Stimulated activated CD4-positive, alpha-beta T cell treated with anti-CD3 and anti-CD28 coated beads, TNF-alpha, amount 100 ng/mL, for 24 hours (primary cell): ENCODE measurements around the gene IMMP2L.
"Not testable (repeated sequence)": the region's sequence is repeated elsewhere in the genome, so short reads cannot be mapped to it uniquely, and the experiment has no call there.

ENCODE experiments used
- DNase-seq, 3 experiments: peaks; one replicate each; pipeline ENCODE4 v3.0.0-alpha.2; 2020; ENCODE audit warnings: low read depth in 3 of 3

The IMMP2L gene

DNA sequence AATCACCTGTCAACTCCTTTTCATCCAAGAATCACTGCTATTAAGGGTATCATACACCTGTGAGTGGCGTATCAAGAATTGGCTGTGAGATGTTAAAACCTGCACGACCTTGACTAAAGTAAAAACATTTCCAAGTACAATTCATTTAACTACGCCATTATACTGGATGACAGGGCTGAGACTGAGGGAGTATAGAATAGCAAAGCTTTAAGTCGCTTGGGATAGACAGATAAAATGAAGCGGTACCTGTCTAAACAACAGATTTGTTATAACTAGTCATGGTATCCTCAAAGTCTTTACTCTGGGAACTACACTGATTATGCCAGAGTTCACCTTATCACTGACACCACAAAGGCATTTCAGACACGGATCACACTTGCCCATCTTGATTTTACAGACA lies 837.5 kb downstream of the IMMP2L start:
- DNase-seq, result no peak

DNA sequence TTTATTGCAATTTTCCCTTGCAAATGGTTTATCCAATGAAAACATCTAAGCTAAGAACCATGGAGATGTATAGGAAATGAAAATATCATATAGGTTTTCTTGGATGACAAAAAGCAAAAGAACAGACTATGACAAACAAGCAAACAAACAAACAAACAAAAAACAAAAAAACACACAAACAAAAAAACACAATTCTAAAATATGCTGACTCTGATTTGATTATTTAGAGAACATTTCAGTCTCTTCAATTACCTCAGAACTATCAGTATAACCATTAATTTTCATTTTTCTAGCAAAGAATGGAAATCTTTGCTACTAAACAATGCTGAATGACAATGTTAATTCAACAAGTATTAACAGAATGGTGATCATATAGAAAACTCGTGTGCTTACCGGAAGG lies 840.9 kb downstream of the IMMP2L start:
- no peak for DNase-seq

DNA sequence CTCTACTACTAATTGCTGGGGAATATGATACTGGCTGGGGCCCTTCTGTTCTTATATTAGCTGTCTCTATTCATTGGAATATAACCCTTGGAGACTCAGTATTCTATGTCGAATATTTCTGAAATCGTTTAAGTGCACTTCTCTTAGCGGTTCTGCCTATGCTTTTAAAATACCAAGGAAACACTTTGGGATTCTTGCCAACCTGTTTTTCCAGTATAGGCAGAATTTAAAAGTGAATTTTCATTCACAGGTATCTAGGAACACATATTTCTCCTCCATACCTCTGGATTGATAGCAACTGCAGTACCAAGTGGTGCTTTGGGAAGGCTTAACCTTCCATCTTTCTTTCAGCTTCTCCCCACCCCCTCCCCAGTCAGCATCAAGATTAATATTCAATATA lies 841.7 kb downstream of the IMMP2L start:
- no peak for DNase-seq

DNA sequence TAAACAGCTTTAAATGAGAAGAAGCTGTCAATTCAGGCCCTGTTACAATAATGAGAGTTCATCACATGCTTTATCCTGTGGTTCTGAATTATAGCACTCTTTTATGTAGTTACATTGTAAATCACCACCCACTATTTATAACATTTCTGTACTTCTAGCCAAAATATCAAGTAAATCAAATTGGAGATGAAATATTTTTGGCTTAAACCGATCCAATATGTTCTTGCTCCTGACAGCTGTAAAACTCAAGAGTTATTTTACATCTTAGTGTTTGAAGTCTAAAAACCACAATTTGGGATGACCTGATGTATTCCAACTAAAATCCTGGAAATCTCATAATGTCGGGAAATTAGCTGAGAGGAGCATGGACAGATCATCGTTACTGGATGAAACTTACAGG lies 842.6 kb downstream of the IMMP2L start:
- no peak for DNase-seq

DNA sequence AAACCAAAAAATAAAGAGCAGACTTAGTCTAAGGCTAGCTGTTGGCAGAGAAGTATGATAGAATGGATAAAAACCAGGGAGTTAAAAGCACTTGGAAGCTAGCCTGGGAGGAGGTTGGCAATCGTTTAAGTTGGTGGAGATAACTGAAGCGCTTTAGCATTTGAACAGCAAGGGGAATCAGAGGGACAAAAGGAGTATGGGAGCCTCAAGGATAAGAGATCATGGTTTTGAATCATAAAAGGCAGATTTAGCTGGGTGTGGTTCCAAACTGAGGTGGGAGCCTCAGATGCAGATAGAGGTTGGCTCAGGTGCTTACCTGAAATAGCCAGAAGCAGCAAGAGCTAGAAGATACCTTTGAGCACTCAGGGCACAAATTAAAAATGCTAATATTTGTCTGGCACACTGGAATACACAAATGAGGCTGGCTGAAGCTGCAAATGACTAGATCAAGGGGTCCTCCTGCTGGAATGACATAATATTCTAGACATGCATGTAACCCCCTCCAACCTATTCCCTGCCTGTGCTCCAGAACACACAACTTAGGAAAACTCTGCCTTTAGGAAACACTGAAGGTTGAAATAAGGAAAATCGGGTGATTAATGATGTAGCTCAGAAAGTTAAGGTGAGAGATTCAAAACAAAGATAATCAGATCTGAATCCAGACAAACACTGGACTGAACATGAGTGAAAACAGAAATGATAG lies 843.6 kb downstream of the IMMP2L start:
- no peak for DNase-seq

DNA sequence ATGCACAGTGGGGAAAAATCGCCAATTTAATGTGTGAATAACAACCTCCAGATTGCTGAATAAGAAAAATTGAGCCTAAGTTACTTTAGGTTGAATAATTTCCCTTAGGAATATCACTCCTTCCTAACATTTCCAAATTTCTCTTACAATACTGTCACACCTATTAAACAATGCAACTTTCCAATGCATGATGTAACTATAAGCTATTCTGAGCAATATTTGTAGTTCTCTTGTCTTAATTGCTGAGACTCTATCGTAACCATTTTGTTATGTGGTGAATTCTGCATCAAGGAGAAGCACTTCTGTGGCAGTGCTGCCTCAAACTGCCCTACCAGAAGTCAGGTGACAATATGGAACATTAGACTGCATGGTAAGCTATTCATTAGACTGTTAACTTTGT lies 858.1 kb downstream of the IMMP2L start:
- no peak for DNase-seq

DNA sequence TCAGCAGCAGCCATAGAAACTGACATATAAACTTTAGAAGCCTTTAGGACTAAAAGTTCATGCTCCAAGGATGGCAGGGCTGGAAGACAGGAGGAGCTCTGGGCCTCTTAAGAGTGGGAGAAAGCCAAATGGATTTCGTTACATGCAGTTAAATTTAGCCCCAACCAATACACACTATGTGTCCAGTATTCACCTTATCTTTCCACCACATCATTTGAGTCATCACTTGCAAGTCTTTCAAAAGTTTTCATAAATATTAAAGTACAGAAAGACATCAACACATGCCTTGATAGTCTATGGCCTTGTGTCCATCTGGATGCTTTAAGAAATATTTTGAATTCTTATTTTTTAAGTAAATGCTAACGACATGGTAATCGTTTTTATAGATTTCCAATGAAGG lies 863.7 kb downstream of the IMMP2L start:
- DNase-seq, result no peak

DNA sequence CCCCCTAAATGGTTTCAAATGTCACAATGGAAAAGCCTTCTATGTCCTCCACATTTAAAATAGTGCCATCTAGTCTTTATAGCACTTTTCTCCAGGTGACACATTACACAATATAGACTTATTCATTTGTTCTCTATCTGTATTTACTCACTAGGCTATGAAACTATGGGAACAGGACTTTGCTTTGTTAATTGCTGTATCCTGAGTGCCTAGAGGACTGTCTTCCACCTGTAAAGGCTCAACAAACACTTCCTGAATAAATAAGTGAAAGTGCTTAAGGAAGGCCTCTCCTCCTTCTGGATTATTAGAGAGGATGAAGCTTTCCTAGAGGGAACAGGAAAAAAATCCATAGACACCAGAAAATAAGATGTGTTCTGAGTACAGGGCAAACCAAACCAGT lies 868.9 kb downstream of the IMMP2L start:
- DNase-seq, result no peak

DNA sequence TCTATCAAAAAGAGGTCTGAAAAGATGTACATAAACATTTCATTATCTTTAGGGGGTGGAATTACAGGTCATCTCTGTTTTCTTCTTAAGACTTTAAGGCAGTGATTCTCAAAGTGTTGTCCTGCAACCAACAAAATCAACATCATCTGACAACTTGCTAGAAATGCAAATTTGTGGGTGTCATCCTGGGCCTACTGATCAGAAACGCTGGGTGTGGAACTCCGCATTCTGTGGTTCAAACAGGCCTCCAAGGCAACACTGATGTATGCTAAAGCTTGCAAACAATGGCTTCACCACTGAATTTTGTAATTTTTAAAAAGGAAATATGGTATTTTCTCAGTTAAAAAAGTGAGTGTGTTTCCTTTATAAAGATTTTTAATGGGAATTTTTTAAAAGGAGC lies 873.4 kb downstream of the IMMP2L start:
- no peak for DNase-seq

DNA sequence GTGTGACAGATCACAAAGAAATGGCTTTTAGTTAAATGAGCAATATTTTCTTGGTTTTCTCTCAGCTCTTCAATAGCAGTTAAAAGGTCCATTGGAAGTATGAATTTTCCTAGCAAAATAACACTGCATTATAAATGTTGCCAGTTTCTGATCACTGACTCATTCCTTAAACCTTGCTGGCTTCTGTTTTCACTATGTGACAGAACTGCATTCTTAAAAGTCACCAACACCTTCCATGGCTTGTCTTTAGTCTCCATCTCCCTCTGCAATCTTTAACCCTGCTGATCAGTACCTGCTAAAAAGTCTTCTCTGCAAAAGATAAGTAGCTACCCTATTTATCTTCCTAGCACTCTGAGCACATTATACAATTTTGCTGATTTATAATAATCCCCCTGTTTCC lies 876.4 kb downstream of the IMMP2L start:
- no peak for DNase-seq

DNA sequence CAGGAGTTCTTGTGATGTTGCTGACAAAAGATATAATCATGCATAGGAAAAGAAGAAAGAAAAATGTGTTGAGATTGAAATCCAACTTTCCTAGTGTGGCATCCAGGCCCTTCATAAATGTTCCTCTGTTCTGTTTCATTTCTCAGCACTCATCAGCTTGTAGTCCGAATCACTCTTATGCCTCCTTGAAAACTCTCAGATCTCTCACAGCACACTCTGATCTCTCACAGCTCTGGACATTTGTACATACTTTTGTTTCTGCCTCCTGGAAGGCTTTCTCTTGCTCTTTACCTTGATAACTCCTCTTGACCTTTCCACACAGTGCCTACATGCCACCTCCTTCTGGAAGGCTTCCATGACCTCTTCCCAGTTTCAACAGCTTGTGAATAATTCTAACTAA lies 880.4 kb downstream of the IMMP2L start:
- no peak for DNase-seq

DNA sequence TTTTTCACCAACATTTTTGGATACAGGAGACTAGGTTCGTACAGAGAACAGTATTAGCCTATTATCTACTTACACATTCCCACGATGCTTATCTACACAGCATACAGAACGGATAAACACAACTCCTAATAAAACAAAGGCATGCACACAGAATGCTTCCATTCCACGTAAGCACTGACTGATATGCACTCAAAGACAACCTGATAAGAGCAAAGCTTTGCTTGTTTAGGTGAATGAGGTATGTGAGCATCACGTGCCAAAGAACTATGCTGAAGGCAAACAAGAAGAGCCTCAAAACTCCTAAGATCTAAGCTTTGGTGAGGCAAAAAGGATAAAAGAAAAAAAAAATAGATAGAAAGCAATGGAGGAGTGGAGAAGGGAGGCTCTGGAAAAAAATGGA lies 884.9 kb downstream of the IMMP2L start:
- no peak for DNase-seq

DNA sequence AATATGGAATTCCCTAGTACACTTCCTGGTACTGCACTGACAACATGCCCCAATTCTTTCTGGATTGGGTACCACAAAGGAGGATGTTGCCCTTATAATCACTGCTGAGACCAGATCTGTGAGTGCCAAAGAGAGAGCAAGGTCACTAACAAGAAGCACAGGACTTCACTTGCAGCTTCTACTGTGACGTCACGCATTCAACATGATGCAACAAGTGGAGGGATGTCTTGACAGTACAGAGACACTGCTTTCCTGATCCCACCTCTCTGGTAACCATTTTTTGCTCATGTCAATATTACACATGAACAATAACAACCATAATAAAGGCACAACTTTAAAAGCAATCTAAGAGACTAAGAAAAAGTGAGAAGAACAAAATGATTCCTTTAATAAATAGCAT lies 885.5 kb downstream of the IMMP2L start:
- DNase-seq, result no peak

DNA sequence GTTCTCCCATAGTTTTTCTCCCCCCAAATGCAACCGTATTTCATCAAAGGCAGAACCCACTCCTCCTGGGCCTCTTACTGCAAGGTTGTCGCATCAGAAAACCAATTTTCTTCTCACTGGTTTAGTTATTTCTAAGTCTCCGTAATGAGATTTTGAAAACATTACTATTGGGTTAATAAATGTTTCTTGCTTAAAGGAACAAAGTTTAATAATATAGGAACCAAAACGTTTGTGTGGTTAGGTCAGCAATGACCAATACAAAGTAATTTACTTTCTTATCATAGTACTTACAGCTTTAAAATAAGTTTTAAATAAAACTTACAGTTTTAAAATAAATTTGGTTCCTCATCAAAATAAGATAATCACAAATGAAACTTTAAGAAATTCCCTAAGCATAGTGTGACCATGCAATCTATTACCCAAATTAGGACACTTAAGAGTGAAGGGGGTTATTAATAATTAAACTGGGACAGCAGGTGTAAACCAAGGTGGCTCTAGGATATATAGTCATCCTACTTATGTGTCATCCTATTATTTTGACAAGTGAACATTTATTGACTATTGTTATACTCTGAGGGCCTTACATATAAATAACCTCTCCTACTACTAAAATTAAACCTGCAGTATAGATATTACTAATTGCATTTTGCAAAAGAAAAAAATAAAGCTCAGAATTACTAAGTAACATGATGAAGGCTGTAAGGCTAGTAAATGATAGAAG lies 886.7 kb downstream of the IMMP2L start:
- DNase-seq, result no peak

DNA sequence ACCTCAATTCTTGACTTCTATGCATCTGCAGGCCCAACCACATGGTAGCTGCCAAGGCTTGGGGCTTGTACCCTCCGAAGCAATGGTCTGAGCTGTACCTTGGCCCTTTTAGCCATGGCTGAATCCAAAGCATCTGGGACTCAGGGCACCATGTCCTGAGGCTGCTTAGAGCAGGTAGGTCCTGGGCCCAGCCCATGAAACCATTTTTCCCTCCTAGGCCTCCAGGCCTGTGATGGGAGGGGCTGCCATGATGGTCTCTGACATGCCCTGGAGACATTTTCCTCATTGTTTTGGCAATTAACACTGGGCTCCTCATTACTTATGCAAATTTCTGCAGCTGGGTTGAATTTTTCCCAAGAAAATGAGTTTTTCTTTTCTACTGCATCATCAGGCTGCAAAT lies 889.1 kb downstream of the IMMP2L start:
- DNase-seq, result no peak

DNA sequence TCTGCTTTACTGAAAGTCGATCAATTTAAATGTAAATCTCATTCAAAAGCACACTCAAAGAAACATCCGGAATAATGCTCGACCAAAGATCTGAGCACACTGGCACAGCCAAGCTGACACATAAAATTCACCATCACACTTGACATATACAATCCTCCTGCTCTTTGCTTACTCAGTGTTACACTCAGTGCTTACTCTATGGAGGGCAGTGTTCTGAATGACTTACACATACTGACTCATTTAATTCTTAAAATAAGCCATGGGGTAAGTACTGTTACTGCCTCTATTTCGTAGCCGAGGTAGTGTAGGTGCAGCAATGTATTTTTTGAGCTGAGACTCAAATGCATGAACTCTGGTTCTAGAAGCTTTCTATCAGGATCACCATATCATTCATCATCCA lies 892.9 kb downstream of the IMMP2L start:
- no peak for DNase-seq

DNA sequence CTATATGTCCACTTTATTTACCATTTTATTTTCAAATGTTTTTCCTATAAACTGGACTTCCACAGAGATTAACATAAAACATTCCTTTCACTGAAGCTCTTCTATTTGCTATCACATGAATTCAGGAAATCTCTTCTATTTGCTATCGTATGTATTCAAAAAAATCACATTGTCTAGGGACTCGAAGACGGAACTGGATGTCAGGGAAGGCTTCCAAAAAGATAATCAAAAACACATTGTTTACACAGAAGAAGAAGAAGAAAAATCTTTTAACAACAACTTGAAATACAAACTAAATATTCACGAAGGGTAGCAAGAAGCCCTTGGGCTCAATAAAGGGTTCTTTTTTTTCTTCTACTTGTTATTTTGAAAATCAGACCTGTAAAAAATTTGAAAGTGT lies 897.5 kb downstream of the IMMP2L start:
- DNase-seq, result no peak

DNA sequence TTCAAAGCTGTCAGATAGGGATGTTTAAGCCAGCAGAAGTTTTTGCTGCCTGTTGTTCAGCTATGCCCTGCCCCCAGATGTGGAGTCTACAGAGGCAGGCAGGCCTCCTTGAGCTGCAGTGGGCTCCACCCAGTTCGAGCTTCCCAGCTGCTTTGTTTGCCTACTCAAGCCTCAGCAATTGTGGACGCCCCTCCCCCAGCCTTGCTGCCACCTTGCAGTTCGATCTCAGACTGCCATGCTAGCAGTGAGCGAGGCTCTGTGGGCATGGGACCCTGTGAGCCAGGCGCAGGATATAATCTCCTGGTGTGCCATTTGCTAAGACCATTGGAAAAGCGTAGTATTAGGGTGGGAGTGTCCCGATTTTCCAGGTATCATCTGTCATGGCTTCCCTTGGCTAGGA lies 901.7 kb downstream of the IMMP2L start:
- DNase-seq, result not testable (repeated sequence)

DNA sequence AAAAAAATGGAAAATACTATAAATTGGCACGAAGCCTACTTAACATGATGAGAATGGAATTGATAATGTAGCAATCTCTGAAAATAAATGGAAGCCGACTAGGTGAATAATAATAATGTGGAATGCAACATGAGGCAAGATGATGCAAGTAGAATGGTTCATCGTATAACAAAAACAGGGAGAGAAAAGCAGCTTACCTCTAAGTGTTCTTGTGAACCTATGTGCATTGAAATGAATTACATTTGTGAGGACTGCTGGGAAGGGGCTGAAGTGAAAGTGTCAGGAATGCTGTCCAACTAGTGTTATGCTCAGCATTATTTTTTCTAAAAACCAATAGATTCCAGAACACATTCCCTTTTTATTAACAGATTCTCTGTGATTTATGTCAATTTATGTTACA lies 912.0 kb downstream of the IMMP2L start:
- DNase-seq, result no peak

DNA sequence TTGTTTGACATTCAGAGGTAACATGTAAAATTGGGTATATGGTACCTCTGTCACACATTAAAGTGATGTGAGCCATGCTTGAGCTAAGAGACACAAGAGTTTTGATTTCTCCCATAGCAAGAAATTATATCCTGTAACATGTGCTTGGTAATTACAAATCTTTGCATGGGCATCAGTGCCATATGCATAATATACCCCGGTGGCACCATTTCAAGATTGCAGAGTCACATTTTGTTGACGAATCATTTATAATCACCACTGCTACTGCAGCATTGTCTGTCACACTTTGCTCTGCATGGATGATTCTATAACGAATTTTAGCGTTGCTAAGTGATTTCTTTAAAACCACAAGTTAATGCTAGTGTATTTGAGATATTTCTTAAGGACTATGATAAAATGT lies 915.0 kb downstream of the IMMP2L start:
- no peak for DNase-seq

DNA sequence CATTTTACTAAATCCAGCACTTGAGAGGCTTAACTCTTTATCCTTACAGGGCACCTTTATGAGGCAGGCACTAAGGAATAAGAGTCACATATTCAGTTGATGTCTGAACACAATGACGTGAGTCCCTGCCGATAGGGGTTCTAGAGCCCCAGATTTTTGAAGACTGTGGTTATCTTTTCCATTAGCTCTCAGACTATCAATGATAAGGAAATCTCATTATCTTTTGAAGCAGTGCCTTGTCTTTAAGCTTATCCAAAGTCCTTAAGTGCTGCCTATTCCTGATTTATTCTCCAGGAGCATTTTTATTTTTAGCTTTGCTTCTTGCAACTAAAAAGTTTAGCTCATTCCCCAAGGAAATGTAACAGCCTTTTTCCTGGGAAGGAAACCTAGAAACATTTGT lies 915.5 kb downstream of the IMMP2L start:
- DNase-seq, result no peak

DNA sequence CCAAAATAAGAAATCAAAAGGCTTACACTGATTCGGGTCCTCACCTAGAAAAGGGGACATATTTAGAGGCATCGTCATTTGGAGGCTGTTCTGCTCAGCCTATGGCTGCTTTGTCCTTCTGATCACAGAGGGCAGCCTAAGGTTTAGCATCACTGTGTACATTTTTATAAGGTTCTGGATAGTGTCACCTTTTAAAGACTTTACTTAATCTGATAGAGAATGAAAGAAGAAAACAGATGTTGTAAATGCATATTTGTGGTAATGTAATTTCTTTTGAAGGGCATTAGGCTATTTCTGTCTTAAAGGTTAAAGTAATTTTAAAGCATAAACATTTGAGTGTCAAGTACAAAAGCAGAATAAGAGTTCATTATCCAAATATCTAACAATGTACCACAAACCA lies 916.7 kb downstream of the IMMP2L start:
- no peak for DNase-seq

DNA sequence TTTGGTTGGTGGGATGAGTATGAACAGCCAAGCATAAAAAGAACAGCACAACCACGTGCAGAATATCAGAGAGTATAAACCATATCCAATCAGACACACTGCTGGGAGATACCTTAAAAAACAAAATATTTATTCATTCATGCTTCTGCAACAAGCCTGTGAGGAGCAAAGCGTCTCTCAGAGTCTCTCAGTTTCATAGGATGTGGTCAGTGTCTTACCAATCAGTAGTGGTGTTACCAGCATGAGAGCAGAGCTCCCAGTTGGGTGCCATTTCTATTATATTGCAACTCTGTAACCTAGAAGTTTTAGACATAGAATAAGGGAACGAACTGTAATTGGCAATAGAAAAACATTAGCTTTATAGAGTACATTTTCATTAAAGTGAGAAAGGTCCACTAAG lies 917.2 kb downstream of the IMMP2L start:
- DNase-seq, result no peak

DNA sequence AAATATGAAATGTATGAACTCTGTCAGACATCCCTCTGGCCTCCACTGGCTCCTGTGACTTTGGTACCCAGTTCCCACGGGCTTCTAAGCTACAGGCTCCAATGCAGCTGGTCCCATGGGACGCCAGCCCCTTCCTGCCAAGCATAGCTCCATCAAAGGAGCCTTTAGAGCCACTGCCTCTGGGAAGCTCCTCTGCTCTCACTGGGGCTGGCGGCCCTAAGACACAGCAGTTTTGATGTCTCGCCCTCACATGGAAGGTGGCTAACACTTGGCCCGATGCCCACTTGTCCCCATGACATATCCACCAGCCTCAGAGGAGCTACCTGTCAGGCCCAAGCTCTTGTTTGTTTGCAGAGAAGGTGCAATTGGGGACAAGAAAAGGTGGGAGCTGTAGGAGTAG lies 925.0 kb downstream of the IMMP2L start:
- DNase-seq, result no peak
